ENCODE results near the gene NXNL1. TPM values are rescaled to one million over a fixed set of nuclear protein-coding genes. Genes with fewer than 3 reads are reported as not detected.

The NXNL1 gene
- total and polyA plus RNA-seq, 9 of the 15 experiments (the other 6 are each of a cell fraction or from before 2014, with no cell fraction given): not detected

- no peak for TF ChIP-seq ZHX1 (conservative IDR thresholded peaks at IDR 0.05; ENCODE audit: low read length)
- TF ChIP-seq RBM25 (IDR thresholded peaks at IDR 0.05; ENCODE audit: low read depth, low read length, severe bottlenecking): peak; percentile 94
Observed at GRCh38 chr19:17436094-17436873, 24.4 kb downstream of the NXNL1 start (continued).

GRCh38 chr19:17435218-17435617, 25.5 kb downstream of the NXNL1 start:
- H3K9ac ChIP-seq (ENCODE audit: insufficient read depth in 1 of 2, low read depth in 2 of 2, low read length in 2 of 2): no peak overlapping the region
- FAIRE-seq: no peak
- no peak for ATAC-seq
- peaks cover 0 to 6% of the 10 kb centered on the region in 2 experiments; a peak in 2 of 5 replicates for H3K4me1 ChIP-seq (replicated peaks in 1 of 2; ENCODE audit: control insufficient read depth in 2 of 2, insufficient read depth in 2 of 2, low read length in 2 of 2)
- no TSS peak for BruUV-seq (replicated peaks)
- no peaks in the 10 kb centered on the region for H3K79me2 ChIP-seq (ENCODE audit: control insufficient read depth, insufficient read depth, low read length)
- no peak for DNase-seq (ENCODE audit: extremely low read depth in 1 of 4, low spot score in 3 of 4)
- H3K9me1 ChIP-seq (ENCODE audit: control insufficient read depth, insufficient read depth, low read length): no peaks in the 10 kb centered on the region
- ChIA-PET CTCF (ENCODE audit: low intra/inter-chr PET ratio) (no interaction called here), POLR2A (no interaction called here)
- H3K4me3 ChIP-seq: no peak overlapping the region
- H3K4me2 ChIP-seq (ENCODE audit: insufficient read depth, low read length): no peak overlapping the region
- no peaks in the 10 kb centered on the region; the same call in 1 of the 2 replicates for H3K9me3 ChIP-seq (replicated peaks; ENCODE audit: control insufficient read depth, insufficient read depth, low read depth, low read length)
- no peak overlapping the region for H2AFZ ChIP-seq (ENCODE audit: low read depth, low read length)
- no peaks in the 10 kb centered on the region for H3K36me3 ChIP-seq (ENCODE audit: control insufficient read depth, insufficient read depth, low read length)
- WGBS (ENCODE audit: insufficient coverage, low coverage, missing lambda C conversion rate): 33% methylated on average over 7 of the region's 7 CpGs
- TF ChIP-seq NFIC (IDR thresholded peaks at IDR 0.05) (no peak), NRF1 (conservative IDR thresholded peaks at IDR 0.05 in 1 of 2, IDR thresholded peaks at IDR 0.05 in 1 of 2) (0 out of 4 replicates have a peak, but pooled peaks of 1 of the 2 experiments have one; percentile 13)
- H3K27me3 ChIP-seq (ENCODE audit: control insufficient read depth in 2 of 2, insufficient read depth in 2 of 2, low read length in 2 of 2): peaks cover 0 to 23% of the 10 kb centered on the region in 2 experiments; a peak in 4 of 5 replicates
- H4K20me1 ChIP-seq (replicated peaks; ENCODE audit: control insufficient read depth, insufficient read depth, low read length): no peaks in the 10 kb centered on the region; the same call in none of the 2 replicates
- intact Hi-C loops (cut with micrococcal nuclease) (no loop called here), in situ Hi-C loops (cut with MboI) (no loop called here)
- H3K27ac ChIP-seq (ENCODE audit: extremely low read depth, low read depth, low read length): no peak overlapping the region
